Measurements from ENCODE around the gene GFRA1.

GFRA1 gene

DNA sequence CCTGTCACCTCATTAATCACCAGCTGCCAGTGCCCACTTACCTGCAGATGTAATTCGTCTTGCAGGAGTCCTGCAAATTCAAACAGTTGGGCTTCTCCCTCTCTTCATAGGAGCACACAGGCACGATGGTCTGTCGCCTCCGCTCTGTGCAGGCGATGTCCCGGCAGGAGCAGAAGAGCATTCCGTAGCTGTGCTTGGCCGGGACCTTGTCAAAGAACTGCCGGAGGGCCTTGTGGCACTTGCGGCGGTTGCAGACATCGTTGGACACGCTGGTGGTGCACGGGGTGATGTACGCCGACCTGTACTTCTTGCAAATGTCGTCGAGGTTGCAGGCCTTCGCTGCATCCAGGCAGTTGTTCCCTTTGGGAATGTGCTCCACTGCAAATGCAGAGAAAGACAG, 147.8 kb downstream of the GFRA1 start:
- DNase-seq (ENCODE audit: low spot score), result no peak

DNA sequence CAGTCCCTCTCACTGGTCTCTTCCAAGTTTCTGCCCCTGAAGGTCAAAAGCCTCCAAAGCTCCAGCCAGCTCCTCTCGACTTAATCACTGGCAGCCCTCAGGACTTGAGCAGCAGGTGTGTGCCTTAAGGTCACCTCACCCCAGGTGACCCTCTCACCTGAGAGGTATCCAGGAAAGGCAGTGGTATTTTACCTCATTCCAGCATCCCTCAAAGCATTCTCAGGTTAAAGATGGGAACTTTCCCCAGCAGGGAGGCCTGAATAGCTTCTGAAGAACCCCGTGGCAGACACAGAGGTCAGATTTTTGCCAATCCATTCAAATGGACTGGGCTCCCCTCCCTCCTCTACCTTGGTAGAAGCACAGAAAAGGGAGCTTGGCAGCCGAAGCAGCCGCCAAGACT, 148.2 kb downstream of the GFRA1 start:
- no peak for DNase-seq (ENCODE audit: low spot score)

DNA sequence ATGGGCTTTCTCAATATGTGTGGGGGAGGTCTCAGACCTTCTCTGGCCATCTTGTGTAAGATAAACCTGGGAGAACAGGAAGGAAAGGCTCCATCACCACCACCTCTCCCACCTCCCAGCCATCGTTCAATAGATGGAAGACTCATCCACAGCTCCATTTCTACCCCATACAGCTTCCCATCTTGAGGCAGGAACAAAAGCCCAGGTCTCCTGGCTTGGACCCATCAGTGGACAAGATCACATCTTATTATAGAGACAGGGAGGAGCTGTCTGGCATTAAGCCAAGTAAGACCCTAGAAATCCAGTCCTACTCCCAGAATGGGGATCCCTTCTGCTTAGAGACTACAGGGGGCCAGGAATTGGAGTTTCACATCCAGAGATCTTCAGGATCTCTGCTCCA, 150.3 kb downstream of the GFRA1 start:
- DNase-seq (ENCODE audit: low spot score), result no peak

DNA sequence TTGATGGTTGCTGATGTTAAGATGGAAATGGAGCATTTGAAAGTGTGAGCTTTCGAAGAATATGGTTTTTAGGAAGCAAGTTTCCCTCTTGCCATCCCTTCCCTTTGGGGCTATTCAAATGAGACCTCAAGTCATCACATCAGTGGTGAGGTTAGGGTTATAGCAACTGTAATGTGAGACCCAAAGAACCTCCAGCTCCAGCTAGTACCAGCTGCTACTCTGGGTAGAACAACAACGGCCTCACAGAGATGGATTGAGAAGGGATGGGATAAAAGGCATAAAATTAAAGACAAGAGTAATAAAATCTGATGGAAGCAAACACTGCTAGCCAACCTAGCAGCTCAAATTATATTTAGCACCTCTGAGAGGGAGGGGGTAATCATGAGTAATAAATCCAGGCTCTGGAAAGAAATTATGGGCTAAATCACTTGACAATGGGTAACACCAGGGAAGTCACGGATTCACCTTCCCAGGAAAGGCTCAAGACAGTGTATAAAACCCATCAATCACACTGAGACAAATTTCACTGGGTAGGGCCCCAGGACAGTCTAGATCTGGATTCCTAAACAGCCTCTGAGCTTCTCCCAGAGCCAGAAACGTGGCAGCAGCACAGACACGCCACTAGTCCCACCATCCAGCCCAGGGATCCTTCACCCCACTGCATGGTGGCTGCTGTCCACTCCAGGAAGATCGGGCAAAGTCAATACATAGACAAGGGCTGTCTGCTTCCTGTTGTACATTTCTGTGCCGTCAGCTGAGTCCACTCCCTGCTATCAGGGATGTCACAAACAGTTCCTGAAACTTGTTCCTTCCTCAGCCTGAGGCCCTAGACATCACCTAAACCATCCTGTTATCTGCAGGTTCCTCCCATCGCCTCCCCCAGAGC, 151.1 kb downstream of the GFRA1 start:
- no peak for DNase-seq (ENCODE audit: low spot score)

DNA sequence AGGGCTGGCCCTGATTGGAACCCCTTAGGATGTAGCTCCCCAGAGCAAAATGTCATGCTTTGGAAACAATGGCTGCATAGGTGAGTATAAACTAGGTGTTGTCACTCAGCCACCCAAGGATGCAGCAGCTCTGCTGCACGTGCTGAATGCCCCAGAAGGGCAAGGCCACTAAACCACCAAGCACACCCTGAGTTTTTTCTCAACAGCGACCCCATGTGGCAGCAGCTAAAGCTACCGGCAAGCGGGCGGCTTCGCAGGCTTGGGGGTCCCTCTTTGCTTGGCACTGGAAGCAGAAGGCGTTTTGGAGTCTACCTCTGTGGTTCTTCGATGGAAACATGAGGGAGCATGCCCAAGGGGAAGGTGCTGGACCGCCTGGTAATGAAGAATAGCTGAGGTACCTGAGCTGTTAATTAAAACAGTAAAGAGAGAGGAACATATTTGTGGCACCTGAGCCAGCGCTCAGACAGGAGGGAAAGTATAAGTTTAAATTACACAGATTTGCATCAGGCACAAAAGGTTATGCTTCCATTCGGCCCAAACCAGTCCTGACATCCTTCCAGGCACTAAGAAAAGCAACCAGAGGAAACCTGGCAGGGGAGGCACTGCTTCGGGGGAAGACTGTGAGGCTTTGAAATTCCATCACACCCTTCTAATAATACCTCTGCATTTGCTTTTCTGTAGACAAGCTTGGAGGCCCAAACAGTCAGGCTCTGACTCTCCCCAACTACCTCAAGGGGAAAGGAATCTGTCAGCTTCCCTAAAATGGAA, 152.1 kb downstream of the GFRA1 start:
- DNase-seq (ENCODE audit: low spot score), result peak; percentile 83

DNA sequence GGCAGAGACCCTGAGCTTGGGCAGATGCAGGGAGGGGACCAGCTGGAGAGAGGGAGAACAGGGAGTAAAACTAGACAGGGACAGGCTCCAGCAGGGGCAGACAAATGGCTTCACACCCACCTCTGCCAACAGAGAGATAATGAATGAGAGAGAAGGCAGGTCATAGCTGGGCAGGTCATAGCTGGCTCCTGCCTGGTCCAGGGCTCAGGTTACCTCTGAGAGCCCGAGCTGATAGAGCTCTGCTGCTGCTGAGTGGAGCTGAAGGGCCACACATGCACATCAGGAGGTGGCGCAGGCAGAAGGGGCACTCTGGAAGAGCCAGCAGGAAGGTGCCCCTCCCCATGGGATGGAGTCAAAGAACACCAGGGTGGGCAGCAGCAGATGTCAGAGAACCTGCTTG, 154.2 kb downstream of the GFRA1 start:
- DNase-seq (ENCODE audit: low spot score), result no peak

DNA sequence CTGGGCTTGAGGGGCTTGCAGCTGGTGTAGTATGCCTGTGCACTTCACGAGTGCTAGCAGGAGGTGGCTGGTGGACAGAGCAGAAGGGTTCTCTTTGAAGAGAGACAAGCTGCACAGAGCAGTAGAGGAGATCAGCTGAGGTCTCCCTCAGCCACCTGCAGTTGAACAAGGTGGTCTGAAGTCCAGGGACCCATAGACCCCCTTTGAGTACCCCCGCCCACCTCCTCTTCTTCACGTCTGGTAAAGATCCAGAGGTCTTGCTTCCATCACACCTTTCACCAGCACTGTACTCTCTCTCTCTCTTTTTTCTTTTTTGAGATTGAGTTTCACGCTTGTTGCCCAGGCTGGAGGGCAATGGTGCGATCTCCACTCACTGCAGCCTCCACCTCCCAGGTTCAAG, 157.2 kb downstream of the GFRA1 start:
- DNase-seq (ENCODE audit: low spot score), result no peak

DNA sequence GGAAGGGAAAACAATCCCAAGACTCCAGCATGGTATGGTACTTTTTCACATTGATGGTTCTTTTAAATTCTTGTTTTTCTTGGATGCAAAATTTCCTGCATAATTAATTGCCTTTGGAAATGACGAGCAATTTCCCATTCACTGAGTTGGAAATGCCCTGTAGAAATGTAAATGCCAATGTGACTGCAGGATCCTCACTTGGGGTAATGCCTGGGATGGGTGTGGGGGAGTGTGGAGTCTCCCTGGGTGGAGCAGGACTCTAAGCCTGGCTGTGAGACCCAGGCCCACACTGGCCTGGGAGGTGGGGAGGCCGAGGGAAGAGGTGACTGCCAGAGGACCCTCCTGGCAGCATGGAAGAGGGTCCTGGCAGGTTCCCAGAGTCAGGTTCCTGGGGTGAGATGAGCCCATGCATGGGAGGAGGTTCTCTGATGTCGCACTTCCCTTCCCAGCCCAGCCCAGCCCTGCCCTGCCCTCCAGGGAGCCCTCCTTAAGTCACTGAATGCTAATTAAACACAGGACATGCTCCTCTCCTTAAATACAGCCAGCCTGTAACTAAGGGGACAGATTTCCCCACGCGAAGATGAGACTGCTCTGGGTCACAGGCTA, 157.9 kb downstream of the GFRA1 start:
- DNase-seq (ENCODE audit: low spot score), result no peak

DNA sequence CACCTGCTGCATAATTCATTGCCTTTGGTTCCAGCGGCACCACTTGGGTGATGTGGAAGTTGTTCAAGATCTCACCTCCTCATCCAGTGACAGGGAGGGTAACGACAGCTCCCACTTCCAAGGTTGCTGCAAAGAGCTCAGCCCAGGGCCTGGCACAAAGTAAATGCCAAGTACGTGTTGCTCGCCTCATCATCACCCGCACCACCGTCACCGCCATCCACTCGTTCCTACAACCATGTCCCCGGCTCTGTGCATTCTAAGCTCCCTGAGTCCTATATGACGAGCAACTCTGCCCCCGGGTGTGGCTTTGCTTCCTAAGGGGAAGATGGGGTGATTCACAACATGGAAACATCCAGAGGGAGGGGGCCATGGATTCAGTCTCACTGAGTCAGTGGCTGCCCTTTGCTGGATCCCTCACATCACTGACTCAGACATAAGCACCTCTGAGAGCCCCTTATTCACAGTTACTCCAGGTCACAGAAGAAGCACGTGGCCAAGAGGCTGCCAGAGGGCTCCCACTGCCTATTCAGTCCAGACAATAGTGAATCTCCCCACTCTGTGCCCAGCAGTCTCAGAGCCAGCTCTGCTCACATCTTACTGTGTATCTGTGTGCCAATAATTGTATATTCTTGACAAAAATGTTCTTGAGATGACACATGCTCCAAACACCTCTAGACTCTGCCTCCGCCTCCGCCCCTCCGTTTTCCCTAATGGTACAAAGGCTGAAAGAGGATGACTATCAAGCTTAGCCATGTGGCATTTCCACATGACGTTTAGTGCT, 159.1 kb downstream of the GFRA1 start:
- DNase-seq (ENCODE audit: low spot score), result no peak

DNA sequence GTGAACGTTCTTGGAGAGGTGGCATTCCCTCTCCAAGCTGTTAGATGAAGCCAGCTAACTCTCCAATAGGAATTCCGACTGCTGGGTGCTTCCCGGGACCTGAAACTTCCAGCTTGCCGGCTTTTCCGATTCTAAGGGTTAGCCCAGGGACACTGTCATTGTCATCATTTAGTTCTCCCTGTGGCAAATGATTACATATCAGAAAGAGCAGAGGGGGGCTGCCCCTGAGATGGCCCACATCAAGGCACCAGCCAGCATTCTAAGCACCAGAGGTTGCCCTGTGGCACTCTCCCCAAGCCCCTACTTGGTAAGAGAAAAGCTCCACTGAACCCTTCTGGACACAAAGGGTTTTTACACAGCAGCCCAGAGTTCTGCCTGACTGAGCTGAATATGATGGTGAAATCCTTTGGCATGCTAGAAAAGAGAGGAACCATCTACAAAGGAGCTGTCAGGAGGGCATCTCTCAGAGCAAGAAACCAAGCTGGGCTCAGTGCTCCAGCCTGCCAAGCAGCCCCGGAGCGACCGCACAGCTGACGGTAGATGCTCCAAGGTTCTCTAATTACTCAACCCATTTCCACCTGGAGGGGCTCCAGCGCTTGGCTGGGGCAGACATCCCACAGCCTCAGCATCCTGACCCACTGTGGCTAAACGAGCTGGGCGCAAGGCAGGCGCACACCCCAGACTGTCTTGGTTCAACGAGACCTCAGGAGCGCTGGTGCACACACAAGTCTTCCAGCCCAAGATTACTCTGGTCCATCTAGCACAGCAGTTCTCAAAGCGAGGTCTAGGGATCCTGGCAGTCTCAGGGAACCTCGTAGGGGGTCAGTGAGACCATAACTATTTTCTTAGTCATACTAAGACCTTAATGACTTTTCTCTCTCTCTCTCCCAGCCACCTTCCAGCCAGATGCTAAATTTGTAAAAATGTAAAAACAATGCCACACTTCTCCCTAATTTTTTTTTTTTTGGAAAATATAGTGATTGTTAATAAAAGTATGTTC, 160.5 kb downstream of the GFRA1 start:
- DNase-seq (ENCODE audit: low spot score), result no peak

DNA sequence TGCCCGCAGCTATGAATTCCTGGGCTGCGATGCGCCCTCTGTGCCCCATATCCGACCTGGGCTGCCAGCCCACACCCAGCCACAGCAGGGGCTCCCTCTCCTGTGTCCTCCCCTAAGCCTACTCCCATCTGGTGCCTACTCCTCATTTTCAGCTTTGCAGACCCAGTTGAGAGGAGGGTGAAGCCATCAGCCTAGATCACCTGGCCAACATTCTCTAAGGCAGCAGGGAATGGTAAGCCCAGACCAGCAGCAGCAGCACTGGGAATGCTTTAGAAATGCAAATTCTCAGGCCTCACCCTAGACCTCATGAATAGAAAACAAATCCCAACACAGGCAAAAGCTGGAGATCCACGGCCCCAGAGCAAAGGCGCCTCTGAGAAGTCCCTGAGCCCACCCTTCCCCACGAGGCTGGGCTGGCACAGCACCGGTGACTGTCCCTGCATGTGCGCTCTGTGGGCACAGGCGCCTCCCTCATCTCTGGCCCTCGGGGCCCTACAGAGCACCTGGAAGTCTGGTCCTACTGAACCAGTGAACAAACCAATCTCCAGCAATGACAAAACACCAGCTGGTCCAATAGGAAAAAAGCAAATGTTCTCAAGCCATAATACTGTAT, 161.4 kb downstream of the GFRA1 start:
- no peak for DNase-seq (ENCODE audit: low spot score)

DNA sequence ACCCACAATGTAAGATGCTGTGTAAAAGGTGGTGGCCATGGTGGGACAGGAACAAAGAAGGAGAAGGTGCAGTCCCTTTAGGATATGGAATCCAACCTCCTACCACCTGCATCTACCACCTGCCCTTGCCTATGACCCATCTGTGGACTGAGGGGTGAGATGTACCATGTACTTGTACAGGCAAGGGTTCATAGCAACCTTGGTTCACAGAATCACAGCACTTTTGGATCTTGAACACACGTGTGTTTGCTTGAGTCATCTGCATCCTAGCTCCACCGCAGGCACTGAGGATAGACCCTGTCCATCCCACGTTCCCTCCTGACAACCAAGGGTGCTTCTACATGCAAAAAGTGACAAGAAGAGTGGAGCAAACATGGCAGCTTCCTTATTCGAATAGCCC, 162.3 kb downstream of the GFRA1 start:
- no peak for DNase-seq (ENCODE audit: low spot score)

DNA sequence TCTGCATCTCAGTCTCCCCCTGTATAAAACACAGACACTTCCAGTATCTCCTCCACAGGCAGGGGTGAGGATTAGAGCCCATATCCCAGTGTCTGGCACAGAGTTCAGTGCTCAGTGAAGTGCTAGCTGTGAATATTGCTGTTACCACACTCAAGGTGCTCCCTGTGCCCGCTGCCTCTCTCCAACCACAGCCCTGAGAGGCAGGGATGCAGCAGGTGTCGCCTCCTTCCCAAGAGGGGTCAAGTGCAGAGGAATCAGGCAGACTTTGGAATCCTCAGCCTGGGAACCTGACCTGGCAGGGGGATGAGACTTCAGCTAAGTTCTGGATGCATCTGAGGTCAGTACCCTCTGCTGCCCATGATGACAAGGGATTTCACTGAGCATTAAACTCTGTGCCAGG, 163.1 kb downstream of the GFRA1 start:
- DNase-seq (ENCODE audit: low spot score), result no peak

DNA sequence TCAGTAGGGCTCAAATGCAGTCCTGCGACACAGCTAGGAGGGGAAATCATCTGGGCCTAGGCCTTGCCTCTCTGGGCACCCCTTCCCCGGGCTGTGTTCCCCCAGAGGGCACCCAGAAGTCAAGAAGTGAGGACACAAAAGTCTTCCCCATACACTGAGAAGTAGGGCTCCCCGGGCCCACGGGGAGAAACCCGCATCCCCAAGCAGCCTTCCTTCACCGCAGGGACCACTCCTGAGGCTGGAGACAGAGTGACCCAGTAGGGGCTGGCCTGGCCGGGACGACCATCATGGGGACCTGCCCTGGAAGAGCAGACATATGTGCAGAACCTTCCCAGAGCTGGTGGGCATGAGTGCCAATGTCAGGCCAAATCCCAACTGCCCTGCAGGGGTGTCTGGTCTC, 163.5 kb downstream of the GFRA1 start:
- no peak for DNase-seq (ENCODE audit: low spot score)

DNA sequence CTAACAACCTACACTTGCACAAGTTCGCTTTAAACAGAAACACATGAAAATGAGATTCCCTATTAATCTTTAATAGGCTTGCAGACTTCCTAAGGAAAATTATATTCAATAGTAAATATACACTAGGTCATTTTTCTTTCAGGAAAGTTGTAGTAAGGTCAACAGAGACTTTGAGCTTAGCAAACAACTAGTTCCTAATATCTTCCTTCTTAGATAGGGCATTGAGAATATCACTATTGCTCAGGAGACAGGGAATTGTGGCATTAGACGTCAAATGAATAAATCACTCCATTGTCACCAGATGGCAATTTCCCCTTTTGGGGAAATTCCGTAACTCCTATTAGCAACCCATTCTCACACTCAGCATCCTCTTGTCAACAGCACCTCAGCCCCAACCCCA, 164.9 kb downstream of the GFRA1 start:
- no peak for DNase-seq (ENCODE audit: low spot score)

DNA sequence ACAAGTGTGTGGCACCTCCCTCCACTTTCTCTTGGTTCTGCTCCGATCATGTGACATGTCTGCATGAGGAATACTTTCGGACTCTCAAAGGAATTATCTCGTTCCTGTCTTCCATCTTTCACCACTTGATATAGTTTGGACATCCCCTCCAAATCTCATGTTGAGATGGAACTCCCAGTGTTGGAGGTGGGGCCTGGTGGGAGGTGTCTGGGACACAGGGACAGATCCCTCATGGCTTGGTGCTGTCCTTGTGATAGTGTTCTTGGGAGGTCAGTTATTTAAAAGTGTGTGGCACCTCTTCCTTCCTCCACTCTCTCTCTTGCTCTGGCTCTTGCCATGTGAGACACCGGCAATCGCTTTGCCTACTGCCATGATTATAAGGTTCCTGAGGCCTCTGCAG, 166.4 kb downstream of the GFRA1 start:
- no peak for DNase-seq (ENCODE audit: low spot score)

DNA sequence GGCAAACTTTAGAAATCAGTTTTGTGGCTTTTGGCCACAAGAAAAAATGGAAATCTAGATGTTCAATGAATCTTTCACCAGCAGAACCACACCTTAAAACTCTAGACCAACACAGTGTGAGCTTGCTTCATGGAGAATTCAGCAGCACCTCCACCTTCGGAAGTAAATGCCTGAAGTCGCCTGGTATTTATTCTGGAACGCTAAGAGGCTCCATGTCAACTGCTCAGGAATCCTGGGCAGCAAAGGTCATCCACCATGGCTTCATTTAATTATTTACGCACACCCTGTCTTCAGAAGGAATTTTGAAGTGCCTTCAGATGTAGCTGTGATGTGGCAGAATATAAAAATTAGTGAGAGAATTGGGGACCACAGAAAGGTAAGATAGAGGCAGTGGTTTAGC, 167.7 kb downstream of the GFRA1 start:
- no peak for DNase-seq (ENCODE audit: low spot score)

DNA sequence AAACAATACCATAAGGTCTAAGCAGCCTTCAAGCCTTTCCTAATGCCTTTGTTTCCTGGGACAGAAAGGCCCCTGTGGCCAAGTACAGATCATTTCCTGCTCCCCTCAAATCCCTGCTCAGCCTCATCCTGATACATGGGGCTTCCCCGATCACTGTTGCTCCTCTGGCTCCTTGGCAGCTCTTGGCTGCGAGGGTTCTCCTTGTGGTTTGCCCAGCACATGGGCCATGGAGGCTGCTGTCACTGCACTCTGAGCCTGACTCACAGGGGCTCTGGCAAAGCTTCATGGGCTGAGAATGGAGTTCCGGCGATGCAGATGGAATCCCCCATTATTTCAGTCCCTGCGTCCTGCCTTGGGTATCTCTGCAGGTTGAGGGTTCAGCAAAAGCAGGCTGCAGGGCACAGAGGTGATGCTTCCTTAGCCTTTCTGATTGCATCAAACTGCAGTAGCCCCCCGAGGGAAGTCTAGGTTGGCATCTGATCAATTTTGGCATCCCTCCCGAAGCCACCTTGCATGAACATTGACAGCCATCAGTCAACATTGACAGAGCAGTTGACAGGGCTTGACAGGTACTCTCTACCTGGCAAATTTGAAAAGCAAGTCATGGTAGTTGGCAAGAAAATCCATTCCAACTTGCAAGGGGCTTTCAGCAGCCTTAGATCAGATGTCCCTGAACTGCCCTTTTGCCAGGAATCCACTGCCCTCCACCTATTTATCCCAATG, 168.6 kb downstream of the GFRA1 start:
- DNase-seq (ENCODE audit: low spot score), result no peak

DNA sequence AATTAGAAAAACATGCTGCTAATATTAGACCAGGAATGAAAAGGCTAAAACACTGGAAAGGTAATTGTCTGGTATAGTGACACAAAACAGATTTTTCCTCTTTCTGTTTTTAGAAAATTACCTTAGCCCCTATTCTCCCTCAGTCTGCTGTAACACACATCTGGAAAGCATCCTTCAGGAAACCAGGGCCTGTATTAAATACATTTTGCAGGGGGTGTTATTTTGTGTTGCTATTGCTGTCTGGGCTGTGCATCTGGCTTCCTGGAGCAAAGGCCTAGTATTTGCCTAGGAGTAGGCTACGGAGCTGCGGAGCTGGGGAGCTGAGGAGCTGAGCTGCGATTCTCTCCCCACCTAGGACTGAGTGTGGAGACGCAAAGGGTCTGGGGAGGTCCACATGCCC, 169.3 kb downstream of the GFRA1 start:
- DNase-seq (ENCODE audit: low spot score), result no peak
